Liver (tissue), 3 donors: ENCODE measurements around the gene TMEM63B.

Source experiments
- ATF3 ChIP-seq: IDR thresholded peaks from 2 replicates; pipeline ENCODE4 v1.6.1; 2016; ENCODE audit warnings: antibody characterized with exemption
- EGR1 ChIP-seq, 2 donors: IDR thresholded peaks; 2 replicates each; pipeline ENCODE4 v1.6.1; 2016 to 2018; ENCODE audit warnings: antibody characterized with exemption in 2 of 2, low read depth in 2 of 2
- FOXA1 ChIP-seq: IDR thresholded peaks from 2 replicates; pipeline ENCODE4 v1.6.1; 2016; ENCODE audit warnings: antibody characterized with exemption
- GABPA ChIP-seq, 2 donors: IDR thresholded peaks in 1 of 2; conservative IDR thresholded peaks in 1 of 2; 2 replicates each; pipeline ENCODE4 v1.6.1; 2016; ENCODE audit warnings: antibody characterized with exemption in 2 of 2, mild to moderate bottlenecking in 1 of 2, moderate library complexity in 1 of 2
- JUND ChIP-seq, 2 donors: IDR thresholded peaks; 2 replicates each; pipeline ENCODE4 v1.6.1; 2016; ENCODE audit warnings: antibody characterized with exemption in 2 of 2
- NR2F2 ChIP-seq: IDR thresholded peaks from 2 replicates; pipeline ENCODE4 v1.6.1; 2016; ENCODE audit warnings: antibody characterized with exemption
- RAD21 ChIP-seq, 2 donors: IDR thresholded peaks; 2 replicates each; pipeline ENCODE4 v1.6.1; 2016; ENCODE audit warnings: antibody characterized with exemption in 2 of 2, mild to moderate bottlenecking in 2 of 2
- REST ChIP-seq: IDR thresholded peaks from 2 replicates; pipeline ENCODE4 v1.6.1; 2016; ENCODE audit warnings: antibody characterized with exemption, mild to moderate bottlenecking
- RXRA ChIP-seq, 2 donors: IDR thresholded peaks; 2 replicates each; pipeline ENCODE4 v1.6.1; 2017 to 2018; ENCODE audit warnings: antibody characterized with exemption in 2 of 2, mild to moderate bottlenecking in 1 of 2
- SP1 ChIP-seq: IDR thresholded peaks from 2 replicates; pipeline ENCODE4 v1.6.1; 2018; ENCODE audit warnings: antibody characterized with exemption, mild to moderate bottlenecking
- TAF1 ChIP-seq: conservative IDR thresholded peaks from 2 replicates; pipeline ENCODE4 v1.6.1; 2016; ENCODE audit warnings: antibody characterized with exemption, mild to moderate bottlenecking
- YY1 ChIP-seq: IDR thresholded peaks from 2 replicates; pipeline ENCODE4 v1.6.1; 2016; ENCODE audit warnings: antibody characterized with exemption, mild to moderate bottlenecking
- TF ChIP-seq, protein P1 (sequence below): IDR thresholded peaks from 2 replicates; pipeline ENCODE4 v1.6.1; 2016; ENCODE audit warnings: antibody characterized with exemption
- TF ChIP-seq, protein P2 (sequence below): fragments of 150-350 bp; IDR thresholded peaks from 2 replicates; pipeline ENCODE4 v1.5.1; 2017; ENCODE audit warnings: improper control_type of control experiment, low read depth, low read length; ENCODE audit not compliant: missing input control
- donor health status: healthy.
- donor health status: healthy.

DNA sequence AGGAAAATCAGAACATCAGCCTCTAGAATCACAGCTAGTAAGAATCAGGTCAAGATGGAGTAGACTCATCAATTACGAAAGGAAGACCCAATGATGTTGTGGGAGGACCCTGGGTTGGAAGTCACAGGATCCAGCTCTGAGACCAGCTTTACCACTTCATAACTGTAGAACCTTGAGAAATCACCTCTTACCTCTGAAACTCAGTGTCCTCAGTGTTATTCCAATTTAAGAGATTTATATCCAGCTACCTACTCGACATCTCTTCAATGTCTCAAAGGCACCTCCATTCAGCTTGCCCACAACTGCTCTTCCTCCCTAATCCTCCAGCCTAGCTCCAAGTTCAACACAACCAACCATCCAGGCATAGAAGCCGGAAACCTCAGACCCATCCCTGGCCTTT is 16.4 kb upstream of the TMEM63B start:
- TF ChIP-seq, protein P1, sequence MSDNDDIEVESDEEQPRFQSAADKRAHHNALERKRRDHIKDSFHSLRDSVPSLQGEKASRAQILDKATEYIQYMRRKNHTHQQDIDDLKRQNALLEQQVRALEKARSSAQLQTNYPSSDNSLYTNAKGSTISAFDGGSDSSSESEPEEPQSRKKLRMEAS: no peak
- TF ChIP-seq, protein P2, sequence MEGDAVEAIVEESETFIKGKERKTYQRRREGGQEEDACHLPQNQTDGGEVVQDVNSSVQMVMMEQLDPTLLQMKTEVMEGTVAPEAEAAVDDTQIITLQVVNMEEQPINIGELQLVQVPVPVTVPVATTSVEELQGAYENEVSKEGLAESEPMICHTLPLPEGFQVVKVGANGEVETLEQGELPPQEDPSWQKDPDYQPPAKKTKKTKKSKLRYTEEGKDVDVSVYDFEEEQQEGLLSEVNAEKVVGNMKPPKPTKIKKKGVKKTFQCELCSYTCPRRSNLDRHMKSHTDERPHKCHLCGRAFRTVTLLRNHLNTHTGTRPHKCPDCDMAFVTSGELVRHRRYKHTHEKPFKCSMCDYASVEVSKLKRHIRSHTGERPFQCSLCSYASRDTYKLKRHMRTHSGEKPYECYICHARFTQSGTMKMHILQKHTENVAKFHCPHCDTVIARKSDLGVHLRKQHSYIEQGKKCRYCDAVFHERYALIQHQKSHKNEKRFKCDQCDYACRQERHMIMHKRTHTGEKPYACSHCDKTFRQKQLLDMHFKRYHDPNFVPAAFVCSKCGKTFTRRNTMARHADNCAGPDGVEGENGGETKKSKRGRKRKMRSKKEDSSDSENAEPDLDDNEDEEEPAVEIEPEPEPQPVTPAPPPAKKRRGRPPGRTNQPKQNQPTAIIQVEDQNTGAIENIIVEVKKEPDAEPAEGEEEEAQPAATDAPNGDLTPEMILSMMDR: no peak
- no peak for TF ChIP-seq REST
- no peak for TF ChIP-seq RAD21 (IDR thresholded peaks at IDR 0.05)
- TF ChIP-seq GABPA (IDR thresholded peaks at IDR 0.05 in 1 of 2, conservative IDR thresholded peaks at IDR 0.05 in 1 of 2): no peak
- no peak for TF ChIP-seq EGR1 (IDR thresholded peaks at IDR 0.05; ENCODE audit: low read depth in 2 of 2)
- no peak for TF ChIP-seq TAF1
- TF ChIP-seq JUND (IDR thresholded peaks at IDR 0.05): no peak
- no peak for TF ChIP-seq ATF3
- no peak for TF ChIP-seq FOXA1
- no peak for TF ChIP-seq SP1
- TF ChIP-seq NR2F2: no peak
- no peak for TF ChIP-seq YY1
- TF ChIP-seq RXRA (IDR thresholded peaks at IDR 0.05): no peak
